ENCODE data around the gene AGAP2. TPM values are rescaled to one million over a fixed set of nuclear protein-coding genes. Genes with fewer than 3 reads are reported as not detected.
A peak's percentile ranks its signal among the peaks of the same experiment; 100 is the strongest.

The AGAP2 gene
- total and polyA plus RNA-seq, 2 of the 13 experiments (the other 11 are each of a cell fraction or from before 2014, with no cell fraction given) = 0.38 to 0.45 TPM

DNA sequence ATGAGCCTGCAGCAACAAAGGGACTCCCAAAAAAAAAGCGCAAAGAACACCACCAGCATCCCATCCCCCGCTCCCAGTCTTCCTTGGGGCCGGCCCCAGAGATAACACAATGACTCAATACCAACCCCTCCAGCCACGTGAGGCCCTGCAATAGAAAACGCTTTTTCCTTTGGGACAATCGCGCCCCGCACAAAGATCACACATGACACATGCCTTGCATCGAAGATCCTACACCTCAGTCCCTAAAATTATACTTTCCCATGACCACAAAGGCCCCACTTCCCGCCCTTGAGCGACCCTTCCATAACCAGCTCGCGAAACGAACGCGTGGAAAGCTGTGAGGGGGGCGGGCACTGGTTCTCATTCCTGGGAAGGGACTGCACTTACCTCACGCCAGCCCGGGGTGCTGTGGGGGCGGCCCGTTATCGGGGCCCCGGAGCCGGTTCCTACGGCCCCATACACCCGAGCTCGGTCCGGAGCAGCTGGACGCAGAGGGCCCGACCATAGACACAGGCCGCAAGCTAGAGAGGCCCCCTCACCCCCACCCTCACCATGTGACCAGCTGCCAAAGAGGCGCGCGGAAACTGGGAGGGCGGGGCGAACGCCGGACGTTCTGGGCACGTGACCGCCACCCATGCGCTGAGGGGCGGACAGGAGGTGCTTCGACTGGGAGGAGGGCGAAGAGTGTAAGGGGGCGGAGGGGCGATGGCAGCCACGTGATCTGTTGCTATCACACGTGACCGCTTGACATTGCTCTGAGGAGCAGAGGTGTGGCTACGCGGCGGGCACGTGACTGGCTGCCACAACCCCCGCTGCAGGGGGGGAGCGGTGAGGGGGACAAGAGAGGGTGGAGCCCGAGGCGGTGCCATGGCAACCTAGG, 13.5 kb upstream of the AGAP2 start, which contains the start of gene CDK4 (continued):
- TF ChIP-seq GPN1 (CRISPR knock-in tag; IDR thresholded peaks at IDR 0.05; ENCODE audit: borderline replicate concordance) (no peak), ZNF335 (CRISPR knock-in tag; IDR thresholded peaks at IDR 0.05) (0 out of 2 replicates have a peak, but pooled peaks have one; percentile 49), KMT2B (CRISPR knock-in tag; IDR thresholded peaks at IDR 0.05) (peak; percentile 86), ZNF547 (CRISPR knock-in tag; IDR thresholded peaks at IDR 0.05) (peak; percentile 97), ZNF333 (CRISPR knock-in tag; IDR thresholded peaks at IDR 0.05; ENCODE audit: borderline replicate concordance) (peak; percentile 42; the same call in 1 of the 2 replicates), ZNF878 (CRISPR knock-in tag; IDR thresholded peaks at IDR 0.05) (peak; percentile 5; the same call in 1 of the 2 replicates), ZSCAN30 (CRISPR knock-in tag; IDR thresholded peaks at IDR 0.05) (no peak), CBFB (CRISPR knock-in tag; IDR thresholded peaks at IDR 0.05) (peak; percentile 72), XBP1 (CRISPR knock-in tag; IDR thresholded peaks at IDR 0.05) (0 out of 2 replicates have a peak, but pooled peaks have one; percentile 17), ATRX (CRISPR knock-in tag; IDR thresholded peaks at IDR 0.05; ENCODE audit: borderline replicate concordance) (no peak), GTF3A (CRISPR knock-in tag; conservative IDR thresholded peaks at IDR 0.05) (peak; percentile 88), AHR (CRISPR knock-in tag; IDR thresholded peaks at IDR 0.05) (no peak), ZNF746 (CRISPR knock-in tag; IDR thresholded peaks at IDR 0.05) (peak; percentile 93), ZNF24 (IDR thresholded peaks at IDR 0.05) (0 out of 2 replicates have a peak, but pooled peaks have one; percentile 21)
- TF ChIP-seq, protein P1, sequence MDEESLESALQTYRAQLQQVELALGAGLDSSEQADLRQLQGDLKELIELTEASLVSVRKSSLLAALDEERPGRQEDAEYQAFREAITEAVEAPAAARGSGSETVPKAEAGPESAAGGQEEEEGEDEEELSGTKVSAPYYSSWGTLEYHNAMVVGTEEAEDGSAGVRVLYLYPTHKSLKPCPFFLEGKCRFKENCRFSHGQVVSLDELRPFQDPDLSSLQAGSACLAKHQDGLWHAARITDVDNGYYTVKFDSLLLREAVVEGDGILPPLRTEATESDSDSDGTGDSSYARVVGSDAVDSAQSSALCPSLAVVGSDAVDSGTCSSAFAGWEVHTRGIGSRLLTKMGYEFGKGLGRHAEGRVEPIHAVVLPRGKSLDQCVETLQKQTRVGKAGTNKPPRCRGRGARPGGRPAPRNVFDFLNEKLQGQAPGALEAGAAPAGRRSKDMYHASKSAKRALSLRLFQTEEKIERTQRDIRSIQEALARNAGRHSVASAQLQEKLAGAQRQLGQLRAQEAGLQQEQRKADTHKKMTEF (CRISPR knock-in tag; IDR thresholded peaks at IDR 0.05) = peak; percentile 97
- TF ChIP-seq, protein P2, sequence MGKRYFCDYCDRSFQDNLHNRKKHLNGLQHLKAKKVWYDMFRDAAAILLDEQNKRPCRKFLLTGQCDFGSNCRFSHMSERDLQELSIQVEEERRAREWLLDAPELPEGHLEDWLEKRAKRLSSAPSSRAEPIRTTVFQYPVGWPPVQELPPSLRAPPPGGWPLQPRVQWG (CRISPR knock-in tag; IDR thresholded peaks at IDR 0.05; ENCODE audit: borderline replicate concordance, low read depth) = no peak
- TF ChIP-seq, protein P3, sequence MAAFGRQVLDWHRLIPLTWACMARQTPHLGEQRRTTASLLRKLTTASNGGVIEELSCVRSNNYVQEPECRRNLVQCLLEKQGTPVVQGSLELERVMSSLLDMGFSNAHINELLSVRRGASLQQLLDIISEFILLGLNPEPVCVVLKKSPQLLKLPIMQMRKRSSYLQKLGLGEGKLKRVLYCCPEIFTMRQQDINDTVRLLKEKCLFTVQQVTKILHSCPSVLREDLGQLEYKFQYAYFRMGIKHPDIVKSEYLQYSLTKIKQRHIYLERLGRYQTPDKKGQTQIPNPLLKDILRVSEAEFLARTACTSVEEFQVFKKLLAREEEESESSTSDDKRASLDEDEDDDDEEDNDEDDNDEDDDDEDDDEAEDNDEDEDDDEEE (CRISPR knock-in tag; IDR thresholded peaks at IDR 0.05) = peak; percentile 87; the same call in 1 of the 2 replicates
- TF ChIP-seq, protein P4, sequence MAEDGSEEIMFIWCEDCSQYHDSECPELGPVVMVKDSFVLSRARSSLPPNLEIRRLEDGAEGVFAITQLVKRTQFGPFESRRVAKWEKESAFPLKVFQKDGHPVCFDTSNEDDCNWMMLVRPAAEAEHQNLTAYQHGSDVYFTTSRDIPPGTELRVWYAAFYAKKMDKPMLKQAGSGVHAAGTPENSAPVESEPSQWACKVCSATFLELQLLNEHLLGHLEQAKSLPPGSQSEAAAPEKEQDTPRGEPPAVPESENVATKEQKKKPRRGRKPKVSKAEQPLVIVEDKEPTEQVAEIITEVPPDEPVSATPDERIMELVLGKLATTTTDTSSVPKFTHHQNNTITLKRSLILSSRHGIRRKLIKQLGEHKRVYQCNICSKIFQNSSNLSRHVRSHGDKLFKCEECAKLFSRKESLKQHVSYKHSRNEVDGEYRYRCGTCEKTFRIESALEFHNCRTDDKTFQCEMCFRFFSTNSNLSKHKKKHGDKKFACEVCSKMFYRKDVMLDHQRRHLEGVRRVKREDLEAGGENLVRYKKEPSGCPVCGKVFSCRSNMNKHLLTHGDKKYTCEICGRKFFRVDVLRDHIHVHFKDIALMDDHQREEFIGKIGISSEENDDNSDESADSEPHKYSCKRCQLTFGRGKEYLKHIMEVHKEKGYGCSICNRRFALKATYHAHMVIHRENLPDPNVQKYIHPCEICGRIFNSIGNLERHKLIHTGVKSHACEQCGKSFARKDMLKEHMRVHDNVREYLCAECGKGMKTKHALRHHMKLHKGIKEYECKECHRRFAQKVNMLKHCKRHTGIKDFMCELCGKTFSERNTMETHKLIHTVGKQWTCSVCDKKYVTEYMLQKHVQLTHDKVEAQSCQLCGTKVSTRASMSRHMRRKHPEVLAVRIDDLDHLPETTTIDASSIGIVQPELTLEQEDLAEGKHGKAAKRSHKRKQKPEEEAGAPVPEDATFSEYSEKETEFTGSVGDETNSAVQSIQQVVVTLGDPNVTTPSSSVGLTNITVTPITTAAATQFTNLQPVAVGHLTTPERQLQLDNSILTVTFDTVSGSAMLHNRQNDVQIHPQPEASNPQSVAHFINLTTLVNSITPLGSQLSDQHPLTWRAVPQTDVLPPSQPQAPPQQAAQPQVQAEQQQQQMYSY (CRISPR knock-in tag; IDR thresholded peaks at IDR 0.05) = no peak
- TF ChIP-seq, protein P5, sequence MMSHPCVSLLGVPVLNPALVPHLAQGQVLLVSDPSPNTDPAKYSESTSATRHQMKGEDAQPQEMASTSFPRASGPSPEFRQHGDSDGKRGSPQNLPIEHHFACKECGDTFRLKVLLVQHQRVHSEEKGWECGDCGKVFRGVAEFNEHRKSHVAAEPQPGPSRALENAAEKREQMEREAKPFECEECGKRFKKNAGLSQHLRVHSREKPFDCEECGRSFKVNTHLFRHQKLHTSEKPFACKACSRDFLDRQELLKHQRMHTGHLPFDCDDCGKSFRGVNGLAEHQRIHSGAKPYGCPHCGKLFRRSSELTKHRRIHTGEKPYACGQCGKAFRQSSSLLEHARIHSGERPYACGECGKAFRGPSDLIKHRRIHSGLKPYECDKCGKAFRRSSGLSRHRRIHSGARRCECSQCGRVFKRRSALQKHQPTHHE (CRISPR knock-in tag; IDR thresholded peaks at IDR 0.05; ENCODE audit: borderline replicate concordance) = peak; percentile 11; the same call in 1 of the 2 replicates
- TF ChIP-seq, protein P6, sequence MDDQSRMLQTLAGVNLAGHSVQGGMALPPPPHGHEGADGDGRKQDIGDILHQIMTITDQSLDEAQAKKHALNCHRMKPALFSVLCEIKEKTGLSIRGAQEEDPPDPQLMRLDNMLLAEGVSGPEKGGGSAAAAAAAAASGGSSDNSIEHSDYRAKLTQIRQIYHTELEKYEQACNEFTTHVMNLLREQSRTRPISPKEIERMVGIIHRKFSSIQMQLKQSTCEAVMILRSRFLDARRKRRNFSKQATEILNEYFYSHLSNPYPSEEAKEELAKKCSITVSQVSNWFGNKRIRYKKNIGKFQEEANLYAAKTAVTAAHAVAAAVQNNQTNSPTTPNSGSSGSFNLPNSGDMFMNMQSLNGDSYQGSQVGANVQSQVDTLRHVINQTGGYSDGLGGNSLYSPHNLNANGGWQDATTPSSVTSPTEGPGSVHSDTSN (CRISPR knock-in tag; IDR thresholded peaks at IDR 0.05; ENCODE audit: borderline replicate concordance) = peak; percentile 50; the same call in 1 of the 2 replicates
